Measurements from ENCODE around the gene CTSH. TPM values are rescaled to one million over a fixed set of nuclear protein-coding genes. Genes with fewer than 3 reads are reported as not detected.

The CTSH gene
- total RNA-seq, 1 experiment from 2014 or later = 20.4 TPM

DNA sequence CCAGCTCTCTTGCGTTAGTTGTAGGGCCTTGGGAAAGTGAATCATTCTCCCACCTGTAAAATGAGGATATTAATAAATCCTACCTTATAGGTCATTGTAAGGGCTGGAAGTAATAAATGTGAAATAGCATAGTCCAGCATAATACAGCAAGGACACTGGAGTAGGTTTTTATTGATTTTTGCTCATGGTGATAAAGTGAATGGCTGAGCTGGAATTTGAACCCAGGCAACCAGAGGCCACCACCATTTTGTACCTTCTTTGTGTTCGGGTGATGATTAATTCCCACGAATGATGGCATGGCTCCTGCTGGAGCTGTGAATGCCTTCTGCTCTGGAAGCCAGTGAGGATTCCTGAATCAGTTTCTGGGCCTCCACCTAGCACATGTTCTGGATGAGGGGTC lies 31.8 kb downstream of the CTSH start (continued):
- TF ChIP-seq, protein P1, sequence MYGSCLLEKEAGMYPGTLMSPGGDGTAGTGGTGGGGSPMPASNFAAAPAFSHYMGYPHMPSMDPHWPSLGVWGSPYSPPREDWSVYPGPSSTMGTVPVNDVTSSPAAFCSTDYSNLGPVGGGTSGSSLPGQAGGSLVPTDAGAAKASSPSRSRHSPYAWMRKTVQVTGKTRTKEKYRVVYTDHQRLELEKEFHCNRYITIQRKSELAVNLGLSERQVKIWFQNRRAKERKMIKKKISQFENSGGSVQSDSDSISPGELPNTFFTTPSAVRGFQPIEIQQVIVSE (CRISPR knock-in tag; IDR thresholded peaks at IDR 0.05; ENCODE audit: borderline replicate concordance) = no peak

DNA sequence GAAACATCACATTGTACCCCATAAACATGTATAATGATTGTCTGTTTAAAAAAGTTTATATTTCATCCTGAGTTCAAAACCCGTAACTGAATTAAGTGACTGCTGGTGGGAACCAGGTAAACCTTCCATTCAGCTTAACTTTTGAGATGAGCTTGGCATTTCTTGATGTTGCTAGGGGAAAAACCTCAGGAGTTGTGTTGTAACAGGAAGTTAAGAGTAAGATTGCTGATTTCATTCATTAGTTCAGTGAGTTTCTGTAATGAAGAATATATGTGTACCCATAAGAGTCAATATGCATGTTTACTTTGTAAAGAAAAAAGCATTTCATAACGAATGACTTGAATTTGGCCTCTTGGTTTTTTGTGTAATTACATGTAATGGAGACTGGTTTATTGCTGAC lies 32.5 kb downstream of the CTSH start:
- Mint-ChIP-seq H3K36me3 (peaks cover 44% of the 10 kb centered on the region), H3K9me3 (no peaks in the 10 kb centered on the region), H3K27me3 (ENCODE audit: low read depth) (no peaks in the 10 kb centered on the region), H3K4me3 (no peak overlapping the region), H3K27ac (no peak overlapping the region), H3K4me1 (peaks cover 18% of the 10 kb centered on the region)
- ATAC-seq = no peak
- CTCF ChIA-PET = interaction anchor here (2.0 kb wide), 1 partner anchor 67 kb away, joined by 13 read pairs; no protein-coding TSS in a partner anchor
- no peak for TF ChIP-seq ZNF121 (CRISPR knock-in tag; IDR thresholded peaks at IDR 0.05)
- TF ChIP-seq SP1 (CRISPR knock-in tag; conservative IDR thresholded peaks at IDR 0.05) = no peak
- no peak for TF ChIP-seq FOXJ3 (CRISPR knock-in tag; IDR thresholded peaks at IDR 0.05; ENCODE audit: borderline replicate concordance)
- TF ChIP-seq, protein P2, sequence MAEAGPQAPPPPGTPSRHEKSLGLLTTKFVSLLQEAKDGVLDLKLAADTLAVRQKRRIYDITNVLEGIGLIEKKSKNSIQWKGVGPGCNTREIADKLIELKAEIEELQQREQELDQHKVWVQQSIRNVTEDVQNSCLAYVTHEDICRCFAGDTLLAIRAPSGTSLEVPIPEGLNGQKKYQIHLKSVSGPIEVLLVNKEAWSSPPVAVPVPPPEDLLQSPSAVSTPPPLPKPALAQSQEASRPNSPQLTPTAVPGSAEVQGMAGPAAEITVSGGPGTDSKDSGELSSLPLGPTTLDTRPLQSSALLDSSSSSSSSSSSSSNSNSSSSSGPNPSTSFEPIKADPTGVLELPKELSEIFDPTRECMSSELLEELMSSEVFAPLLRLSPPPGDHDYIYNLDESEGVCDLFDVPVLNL (CRISPR knock-in tag; IDR thresholded peaks at IDR 0.05; ENCODE audit: borderline replicate concordance, low read depth) = no peak
- POLR2A ChIA-PET = interaction anchor here (0.6 kb wide), 1 partner anchor 12 kb away, joined by 4 read pairs; no protein-coding TSS in a partner anchor
- no peak for DNase-seq (ENCODE audit: low spot score)

DNA sequence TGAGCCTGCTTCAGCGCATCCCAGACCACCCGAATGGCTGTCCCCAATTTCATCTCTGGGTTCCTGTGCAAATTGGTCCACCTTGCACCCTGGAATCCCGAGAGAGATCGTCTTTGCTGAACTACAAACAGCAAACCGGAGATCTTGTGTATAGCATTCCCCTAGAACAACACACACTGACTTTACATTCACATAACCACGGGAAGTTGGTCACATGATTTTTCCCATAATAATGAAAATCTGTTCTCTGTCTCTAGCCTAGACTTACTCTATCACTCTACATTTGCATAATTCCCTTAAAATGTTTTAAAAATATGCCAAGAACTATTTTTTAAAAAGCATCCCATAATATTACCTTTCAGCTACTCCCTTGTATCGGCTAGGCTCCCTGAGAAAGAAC lies 34.6 kb downstream of the CTSH start:
- TF ChIP-seq ELF4 (CRISPR knock-in tag; IDR thresholded peaks at IDR 0.05; ENCODE audit: low read depth) (no peak), ZNF416 (CRISPR knock-in tag; IDR thresholded peaks at IDR 0.05) (no peak)
- TF ChIP-seq, protein P3, sequence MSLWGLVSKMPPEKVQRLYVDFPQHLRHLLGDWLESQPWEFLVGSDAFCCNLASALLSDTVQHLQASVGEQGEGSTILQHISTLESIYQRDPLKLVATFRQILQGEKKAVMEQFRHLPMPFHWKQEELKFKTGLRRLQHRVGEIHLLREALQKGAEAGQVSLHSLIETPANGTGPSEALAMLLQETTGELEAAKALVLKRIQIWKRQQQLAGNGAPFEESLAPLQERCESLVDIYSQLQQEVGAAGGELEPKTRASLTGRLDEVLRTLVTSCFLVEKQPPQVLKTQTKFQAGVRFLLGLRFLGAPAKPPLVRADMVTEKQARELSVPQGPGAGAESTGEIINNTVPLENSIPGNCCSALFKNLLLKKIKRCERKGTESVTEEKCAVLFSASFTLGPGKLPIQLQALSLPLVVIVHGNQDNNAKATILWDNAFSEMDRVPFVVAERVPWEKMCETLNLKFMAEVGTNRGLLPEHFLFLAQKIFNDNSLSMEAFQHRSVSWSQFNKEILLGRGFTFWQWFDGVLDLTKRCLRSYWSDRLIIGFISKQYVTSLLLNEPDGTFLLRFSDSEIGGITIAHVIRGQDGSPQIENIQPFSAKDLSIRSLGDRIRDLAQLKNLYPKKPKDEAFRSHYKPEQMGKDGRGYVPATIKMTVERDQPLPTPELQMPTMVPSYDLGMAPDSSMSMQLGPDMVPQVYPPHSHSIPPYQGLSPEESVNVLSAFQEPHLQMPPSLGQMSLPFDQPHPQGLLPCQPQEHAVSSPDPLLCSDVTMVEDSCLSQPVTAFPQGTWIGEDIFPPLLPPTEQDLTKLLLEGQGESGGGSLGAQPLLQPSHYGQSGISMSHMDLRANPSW (CRISPR knock-in tag; conservative IDR thresholded peaks at IDR 0.05; ENCODE audit: low read depth) = no peak
- TF ChIP-seq, protein P4, sequence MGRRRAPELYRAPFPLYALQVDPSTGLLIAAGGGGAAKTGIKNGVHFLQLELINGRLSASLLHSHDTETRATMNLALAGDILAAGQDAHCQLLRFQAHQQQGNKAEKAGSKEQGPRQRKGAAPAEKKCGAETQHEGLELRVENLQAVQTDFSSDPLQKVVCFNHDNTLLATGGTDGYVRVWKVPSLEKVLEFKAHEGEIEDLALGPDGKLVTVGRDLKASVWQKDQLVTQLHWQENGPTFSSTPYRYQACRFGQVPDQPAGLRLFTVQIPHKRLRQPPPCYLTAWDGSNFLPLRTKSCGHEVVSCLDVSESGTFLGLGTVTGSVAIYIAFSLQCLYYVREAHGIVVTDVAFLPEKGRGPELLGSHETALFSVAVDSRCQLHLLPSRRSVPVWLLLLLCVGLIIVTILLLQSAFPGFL (CRISPR knock-in tag; IDR thresholded peaks at IDR 0.05; ENCODE audit: borderline replicate concordance) = no peak
- TF ChIP-seq, protein P5, sequence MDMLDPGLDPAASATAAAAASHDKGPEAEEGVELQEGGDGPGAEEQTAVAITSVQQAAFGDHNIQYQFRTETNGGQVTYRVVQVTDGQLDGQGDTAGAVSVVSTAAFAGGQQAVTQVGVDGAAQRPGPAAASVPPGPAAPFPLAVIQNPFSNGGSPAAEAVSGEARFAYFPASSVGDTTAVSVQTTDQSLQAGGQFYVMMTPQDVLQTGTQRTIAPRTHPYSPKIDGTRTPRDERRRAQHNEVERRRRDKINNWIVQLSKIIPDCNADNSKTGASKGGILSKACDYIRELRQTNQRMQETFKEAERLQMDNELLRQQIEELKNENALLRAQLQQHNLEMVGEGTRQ (CRISPR knock-in tag; IDR thresholded peaks at IDR 0.05) = no peak
- Mint-ChIP-seq H3K36me3 (peaks cover 45% of the 10 kb centered on the region), H3K9me3 (no peaks in the 10 kb centered on the region), H3K27ac (peak overlapping the region; percentile 89), H3K4me3 (no peak overlapping the region), H3K27me3 (ENCODE audit: low read depth) (no peaks in the 10 kb centered on the region), H3K4me1 (peaks cover 26% of the 10 kb centered on the region)
- no peak for DNase-seq (ENCODE audit: low spot score)
- no peak for ATAC-seq
- CTCF ChIA-PET = interaction anchor here (0.6 to 8.0 kb wide), 11 partner anchors 12 to 275 kb away, joined by 3 to 149 read pairs (median 7); no protein-coding TSS in a partner anchor
- POLR2A ChIA-PET = no interaction called here

DNA sequence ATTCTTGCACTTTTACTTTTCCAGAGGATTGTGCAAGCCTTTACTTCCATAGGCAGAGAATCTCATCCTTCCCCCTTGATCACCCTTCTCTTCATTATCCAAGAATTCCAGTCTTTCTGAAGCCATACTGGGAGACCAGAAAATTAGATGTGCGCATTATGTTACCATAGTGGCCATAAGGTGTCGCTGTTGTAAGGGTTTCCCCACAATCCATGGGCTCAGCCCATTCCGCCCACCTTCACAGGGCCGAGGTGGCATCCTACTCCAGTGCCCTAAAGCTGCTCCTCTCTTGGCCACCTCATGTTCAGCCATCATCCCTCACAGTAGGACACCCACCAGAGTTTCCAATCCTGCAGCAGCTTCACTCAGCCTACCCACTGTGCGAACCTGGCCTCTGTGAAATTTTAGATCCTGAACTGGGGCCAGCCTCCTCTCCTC lies 35.0 kb downstream of the CTSH start:
- H3K4me1 Mint-ChIP-seq = peaks cover 26% of the 10 kb centered on the region
- CTCF ChIA-PET = interaction anchor here (0.6 to 8.0 kb wide), 11 partner anchors 11 to 275 kb away, joined by 3 to 149 read pairs (median 7); no protein-coding TSS in a partner anchor
- TF ChIP-seq FOXK1 (CRISPR knock-in tag; IDR thresholded peaks at IDR 0.05) (no peak), EMX1 (CRISPR knock-in tag; IDR thresholded peaks at IDR 0.05) (no peak), NR3C1 (CRISPR knock-in tag; conservative IDR thresholded peaks at IDR 0.05; ENCODE audit: low read depth) (no peak)
- TF ChIP-seq, protein P6, sequence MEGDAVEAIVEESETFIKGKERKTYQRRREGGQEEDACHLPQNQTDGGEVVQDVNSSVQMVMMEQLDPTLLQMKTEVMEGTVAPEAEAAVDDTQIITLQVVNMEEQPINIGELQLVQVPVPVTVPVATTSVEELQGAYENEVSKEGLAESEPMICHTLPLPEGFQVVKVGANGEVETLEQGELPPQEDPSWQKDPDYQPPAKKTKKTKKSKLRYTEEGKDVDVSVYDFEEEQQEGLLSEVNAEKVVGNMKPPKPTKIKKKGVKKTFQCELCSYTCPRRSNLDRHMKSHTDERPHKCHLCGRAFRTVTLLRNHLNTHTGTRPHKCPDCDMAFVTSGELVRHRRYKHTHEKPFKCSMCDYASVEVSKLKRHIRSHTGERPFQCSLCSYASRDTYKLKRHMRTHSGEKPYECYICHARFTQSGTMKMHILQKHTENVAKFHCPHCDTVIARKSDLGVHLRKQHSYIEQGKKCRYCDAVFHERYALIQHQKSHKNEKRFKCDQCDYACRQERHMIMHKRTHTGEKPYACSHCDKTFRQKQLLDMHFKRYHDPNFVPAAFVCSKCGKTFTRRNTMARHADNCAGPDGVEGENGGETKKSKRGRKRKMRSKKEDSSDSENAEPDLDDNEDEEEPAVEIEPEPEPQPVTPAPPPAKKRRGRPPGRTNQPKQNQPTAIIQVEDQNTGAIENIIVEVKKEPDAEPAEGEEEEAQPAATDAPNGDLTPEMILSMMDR (IDR thresholded peaks at IDR 0.05) = peak; percentile 70
- TF ChIP-seq, protein P7, sequence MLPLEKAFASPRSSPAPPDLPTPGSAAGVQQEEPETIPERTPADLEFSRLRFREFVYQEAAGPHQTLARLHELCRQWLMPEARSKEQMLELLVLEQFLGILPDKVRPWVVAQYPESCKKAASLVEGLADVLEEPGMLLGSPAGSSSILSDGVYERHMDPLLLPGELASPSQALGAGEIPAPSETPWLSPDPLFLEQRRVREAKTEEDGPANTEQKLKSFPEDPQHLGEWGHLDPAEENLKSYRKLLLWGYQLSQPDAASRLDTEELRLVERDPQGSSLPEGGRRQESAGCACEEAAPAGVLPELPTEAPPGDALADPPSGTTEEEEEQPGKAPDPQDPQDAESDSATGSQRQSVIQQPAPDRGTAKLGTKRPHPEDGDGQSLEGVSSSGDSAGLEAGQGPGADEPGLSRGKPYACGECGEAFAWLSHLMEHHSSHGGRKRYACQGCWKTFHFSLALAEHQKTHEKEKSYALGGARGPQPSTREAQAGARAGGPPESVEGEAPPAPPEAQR (CRISPR knock-in tag; IDR thresholded peaks at IDR 0.05) = no peak
- H3K9me3 Mint-ChIP-seq = no peaks in the 10 kb centered on the region
- no peak overlapping the region for H3K4me3 Mint-ChIP-seq
- H3K27me3 Mint-ChIP-seq (ENCODE audit: low read depth) = no peaks in the 10 kb centered on the region
- POLR2A ChIA-PET = no interaction called here
- DNase-seq (ENCODE audit: low spot score) (peak; percentile 65), ATAC-seq (peak; percentile 79)
- H3K27ac Mint-ChIP-seq = peak overlapping the region; percentile 89
- peaks cover 48% of the 10 kb centered on the region for H3K36me3 Mint-ChIP-seq
